Keratinocyte (primary cell): ENCODE data around the gene CD244. TPM values are rescaled to one million over a fixed set of nuclear protein-coding genes. Genes with fewer than 3 reads are reported as not detected.

Experiments
- DNase-seq: peaks from one replicate; pipeline ENCODE4 v3.0.0-alpha.2; 2011; ENCODE audit warnings: low read depth, missing footprints, low spot score
- FAIRE-seq: peaks from 2 replicates; lab custom pipeline; 2011; peaks lifted over from hg19 to GRCh38; lab: Jason Lieb, UNC
- H2AFZ ChIP-seq: 2 replicates; pipeline ENCODE4 v1.6.0; 2012; ENCODE audit warnings: low read length, control low read depth, inconsistent platforms; ENCODE audit not compliant: control insufficient read depth
- H3K27ac ChIP-seq: 2 replicates; pipeline ENCODE4 v1.5.1; 2011; ENCODE audit warnings: low read length; ENCODE audit not compliant: control insufficient read depth, insufficient read depth
- H3K27me3 ChIP-seq: 3 replicates; pipeline ENCODE4 v1.6.0; 2011; ENCODE audit warnings: low read length; ENCODE audit not compliant: control insufficient read depth, insufficient read depth; ENCODE audit errors: extremely low read depth
- H3K36me3 ChIP-seq, 2 experiments: 2 replicates in 1 of 2; 3 replicates in 1 of 2; pipeline ENCODE4 v1.5.1; 2011; ENCODE audit warnings: low read length in 2 of 2, mild to moderate bottlenecking in 1 of 2; ENCODE audit not compliant: control insufficient read depth in 2 of 2, insufficient read depth in 2 of 2; ENCODE audit errors: extremely low read depth in 1 of 2
- H3K4me1 ChIP-seq: 3 replicates; pipeline ENCODE4 v1.5.1; 2011; ENCODE audit warnings: low read length; ENCODE audit not compliant: control insufficient read depth, insufficient read depth; ENCODE audit errors: extremely low read depth
- H3K4me2 ChIP-seq: 3 replicates; pipeline ENCODE4 v1.6.0; 2011; ENCODE audit warnings: low read depth, low read length; ENCODE audit not compliant: control insufficient read depth, insufficient read depth; ENCODE audit errors: extremely low read depth
- H3K4me3 ChIP-seq, 3 experiments: fragments of 200-600 bp in 1 of 3; sonication (generic) in 1 of 3; 2 replicates in 2 of 3; 3 replicates in 1 of 3; pipeline ENCODE4 v1.5.1; 2011 to 2016; ENCODE audit warnings: low read length in 3 of 3, mild to moderate bottlenecking in 3 of 3, control low read depth in 2 of 3, inconsistent platforms in 1 of 3, low read depth in 1 of 3, mixed read lengths in 1 of 3, mixed run types in 1 of 3, moderate library complexity in 1 of 3; ENCODE audit not compliant: control insufficient read depth in 2 of 3, insufficient read depth in 2 of 3; ENCODE audit errors: extremely low read depth in 1 of 3
- H3K79me2 ChIP-seq: 2 replicates; pipeline ENCODE4 v1.6.0; 2012; ENCODE audit warnings: low read length; ENCODE audit not compliant: control insufficient read depth, insufficient read depth
- H3K9ac ChIP-seq: 3 replicates; pipeline ENCODE4 v1.6.0; 2011; ENCODE audit warnings: low read length; ENCODE audit not compliant: control insufficient read depth, insufficient read depth; ENCODE audit errors: extremely low read depth
- H3K9me1 ChIP-seq: 3 replicates; pipeline ENCODE4 v1.6.0; 2011; ENCODE audit warnings: low read length; ENCODE audit not compliant: control insufficient read depth, insufficient read depth; ENCODE audit errors: extremely low read depth
- H3K9me3 ChIP-seq: 2 replicates; pipeline ENCODE4 v1.5.1; 2012; ENCODE audit warnings: low read depth, low read length; ENCODE audit not compliant: control insufficient read depth
- H4K20me1 ChIP-seq: 3 replicates; pipeline ENCODE4 v1.6.0; 2011; ENCODE audit warnings: low read length; ENCODE audit not compliant: control insufficient read depth, insufficient read depth; ENCODE audit errors: extremely low read depth
- EZH2 ChIP-seq: IDR thresholded peaks from one replicate; pipeline ENCODE4 v1.6.1; 2012; ENCODE audit warnings: inconsistent platforms, mild to moderate bottlenecking, low read length, moderate library complexity
- dilution Hi-C: fragments of 300-500 bp; cut with MboI; formaldehyde crosslinking; loops from one replicate; pipeline ENCODE4 v1.7.0; 2020; ENCODE audit warnings: low sequenced_read_pairs; ENCODE audit not compliant: extremely low pct_ligation_motif_present
- polyA plus RNA-seq, 5 experiments: library from polyadenylated mRNA; depleted of rRNA in 3 of 5; stranded (reverse) in 3 of 5; stranded (forward) in 1 of 5; unstranded in 1 of 5; fragments of >200 nt; gene quantifications; 1 replicate in 1 of 5; 2 replicates in 3 of 5; 3 replicates in 1 of 5; pipeline versions ENCODE4 v1.2.1 to v1.2.3, GENCODE V29; 2011 to 2012; ENCODE audit warnings: missing spikeins in 2 of 5, low read depth in 1 of 5, low replicate concordance in 1 of 5
- TF ChIP-seq, protein P1 (sequence below), 3 experiments: IDR thresholded peaks in 1 of 3; conservative IDR thresholded peaks in 1 of 3; optimal IDR thresholded peaks in 1 of 3; 2 replicates in 2 of 3; 3 replicates in 1 of 3; pipeline versions ENCODE3 to v1.5.1; 2011; ENCODE audit warnings: low read length in 3 of 3, mild to moderate bottlenecking in 3 of 3, moderate library complexity in 2 of 3, control low read depth in 1 of 3, inconsistent platforms in 1 of 3; ENCODE audit not compliant: insufficient read depth in 2 of 3; ENCODE audit errors: extremely low read depth in 1 of 3

The CD244 gene
- polyA plus RNA-seq, 1 donor (not counting 4 experiments of a cell fraction or from before 2014, with no cell fraction given): not detected

DNA sequence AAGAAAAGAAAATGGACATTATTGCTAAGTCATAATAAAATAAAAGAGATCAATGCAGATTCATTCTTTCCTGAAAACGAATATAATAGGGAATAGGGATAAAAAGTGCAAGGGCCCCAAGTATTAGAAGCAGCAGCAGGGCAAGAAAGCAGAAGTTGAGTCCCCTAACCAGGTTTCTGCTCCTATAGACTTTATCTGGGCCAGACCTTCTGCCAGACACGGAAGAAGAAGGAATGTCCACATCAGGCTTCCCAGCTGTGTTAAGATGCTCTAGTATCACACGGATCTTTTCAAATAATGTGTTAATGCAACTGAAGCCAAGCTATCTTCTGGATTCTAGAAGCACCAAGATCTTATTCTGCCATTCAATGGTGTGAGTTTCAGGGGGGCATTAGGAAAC, 26.9 kb downstream of the CD244 start:
- no peak overlapping the region for H3K4me3 ChIP-seq
- H3K4me2 ChIP-seq: no peak overlapping the region

DNA sequence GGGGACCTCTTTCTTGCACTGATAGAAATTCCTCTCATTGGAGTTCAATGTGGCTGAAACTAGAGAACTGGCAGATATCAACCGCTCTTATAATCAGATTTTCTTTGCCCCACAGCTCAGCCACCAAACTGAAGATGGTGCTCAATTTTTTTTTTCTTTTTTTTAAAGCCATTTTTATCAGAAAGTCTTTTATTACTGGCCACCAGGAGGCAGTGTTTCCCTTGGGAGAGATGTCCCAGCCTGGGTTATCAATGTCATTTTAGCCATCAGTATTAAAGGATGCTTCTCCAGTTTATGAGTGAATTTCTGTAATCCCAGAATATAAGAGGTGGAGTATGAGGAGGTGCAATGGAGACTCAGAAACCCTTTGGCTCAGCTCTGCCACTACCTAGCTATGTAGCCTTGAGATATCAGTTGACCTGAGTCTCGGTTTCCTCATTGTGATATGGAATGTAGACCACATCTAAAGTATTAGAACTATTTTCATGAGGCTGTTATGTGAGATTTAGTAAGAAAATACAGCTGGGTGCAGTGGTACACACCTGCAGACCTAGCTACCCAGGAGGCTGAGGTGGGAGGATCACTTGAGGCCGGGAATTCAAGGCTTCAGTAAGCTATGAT, 27.6 kb downstream of the CD244 start:
- no peaks in the 10 kb centered on the region for H3K9me3 ChIP-seq
- H3K4me1 ChIP-seq: no peaks in the 10 kb centered on the region
- no peaks in the 10 kb centered on the region for H4K20me1 ChIP-seq
- no peak overlapping the region for H3K4me3 ChIP-seq
- H3K9me1 ChIP-seq: no peaks in the 10 kb centered on the region
- dilution Hi-C loops: no loop called here
- DNase-seq (no peak), FAIRE-seq (peak; percentile 26)
- no peak overlapping the region for H3K9ac ChIP-seq
- H3K27ac ChIP-seq: no peak overlapping the region
- no peaks in the 10 kb centered on the region for H3K36me3 ChIP-seq
- no peak overlapping the region for H2AFZ ChIP-seq
- H3K4me2 ChIP-seq: no peak overlapping the region
- H3K27me3 ChIP-seq: no peaks in the 10 kb centered on the region
- no peaks in the 10 kb centered on the region for H3K79me2 ChIP-seq
- TF ChIP-seq, protein P1, sequence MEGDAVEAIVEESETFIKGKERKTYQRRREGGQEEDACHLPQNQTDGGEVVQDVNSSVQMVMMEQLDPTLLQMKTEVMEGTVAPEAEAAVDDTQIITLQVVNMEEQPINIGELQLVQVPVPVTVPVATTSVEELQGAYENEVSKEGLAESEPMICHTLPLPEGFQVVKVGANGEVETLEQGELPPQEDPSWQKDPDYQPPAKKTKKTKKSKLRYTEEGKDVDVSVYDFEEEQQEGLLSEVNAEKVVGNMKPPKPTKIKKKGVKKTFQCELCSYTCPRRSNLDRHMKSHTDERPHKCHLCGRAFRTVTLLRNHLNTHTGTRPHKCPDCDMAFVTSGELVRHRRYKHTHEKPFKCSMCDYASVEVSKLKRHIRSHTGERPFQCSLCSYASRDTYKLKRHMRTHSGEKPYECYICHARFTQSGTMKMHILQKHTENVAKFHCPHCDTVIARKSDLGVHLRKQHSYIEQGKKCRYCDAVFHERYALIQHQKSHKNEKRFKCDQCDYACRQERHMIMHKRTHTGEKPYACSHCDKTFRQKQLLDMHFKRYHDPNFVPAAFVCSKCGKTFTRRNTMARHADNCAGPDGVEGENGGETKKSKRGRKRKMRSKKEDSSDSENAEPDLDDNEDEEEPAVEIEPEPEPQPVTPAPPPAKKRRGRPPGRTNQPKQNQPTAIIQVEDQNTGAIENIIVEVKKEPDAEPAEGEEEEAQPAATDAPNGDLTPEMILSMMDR (optimal IDR thresholded peaks at IDR 0.05 in 1 of 3, IDR thresholded peaks at IDR 0.05 in 1 of 3, conservative IDR thresholded peaks at IDR 0.05 in 1 of 3; ENCODE audit: extremely low read depth in 1 of 3, insufficient read depth in 2 of 3, low read length in 3 of 3): peak; percentile 54 to 71 (median 56)
- no peak for TF ChIP-seq EZH2

More for the DNA sequence above, 26.9 kb downstream of the CD244 start:
- H3K4me1 ChIP-seq: no peaks in the 10 kb centered on the region
- no peaks in the 10 kb centered on the region for H3K9me1 ChIP-seq
- no peaks in the 10 kb centered on the region for H3K9me3 ChIP-seq
- no peaks in the 10 kb centered on the region for H3K27me3 ChIP-seq
- dilution Hi-C loops: no loop called here
- DNase-seq (no peak), FAIRE-seq (no peak)
- no peaks in the 10 kb centered on the region for H3K36me3 ChIP-seq
- no peaks in the 10 kb centered on the region for H4K20me1 ChIP-seq
- H3K9ac ChIP-seq: no peak overlapping the region
- TF ChIP-seq, protein P1 (optimal IDR thresholded peaks at IDR 0.05 in 1 of 3, IDR thresholded peaks at IDR 0.05 in 1 of 3, conservative IDR thresholded peaks at IDR 0.05 in 1 of 3; ENCODE audit: extremely low read depth in 1 of 3, insufficient read depth in 2 of 3, low read length in 3 of 3): no peak
- no peak for TF ChIP-seq EZH2
- no peaks in the 10 kb centered on the region for H3K79me2 ChIP-seq
- no peak overlapping the region for H2AFZ ChIP-seq
- no peak overlapping the region for H3K27ac ChIP-seq
